Adrenal gland (tissue), 12 donors: ENCODE results near the gene AGAP1. TPM values are rescaled to one million over a fixed set of nuclear protein-coding genes. Genes with fewer than 3 reads are reported as not detected.

Experiments used
- DNase-seq, 7 donors: peaks; one replicate each; pipeline ENCODE4 v3.0.0-alpha.2; 2019 to 2020
- H3K27ac ChIP-seq, 5 donors: fragments of 200-600 bp; sonication (generic) in 4 of 5; 1 replicate in 3 of 5; 2 replicates in 2 of 5; pipeline versions ENCODE4 v1.5.1 to v1.8.0; 2016 to 2020; ENCODE audit warnings: mild to moderate bottlenecking in 1 of 5
- H3K27me3 ChIP-seq: fragments of 200-600 bp; 2 replicates; pipeline ENCODE4 v1.8.0; 2021
- H3K36me3 ChIP-seq, 2 donors: fragments of 200-600 bp; replicated peaks in 1 of 2; 1 replicate in 1 of 2; 2 replicates in 1 of 2; pipeline versions ENCODE4 v1.5.1 to v1.8.0; 2018 to 2022
- H3K4me1 ChIP-seq, 2 donors: fragments of 200-600 bp; replicated peaks in 1 of 2; 1 replicate in 1 of 2; 2 replicates in 1 of 2; pipeline versions ENCODE4 v1.5.1 to v1.8.0; 2018 to 2021
- H3K4me3 ChIP-seq, 4 donors: fragments of 200-600 bp; sonication (generic) in 3 of 4; one replicate each; pipeline ENCODE4 v1.5.1; 2016 to 2018
- H3K9me3 ChIP-seq, 3 donors: fragments of 200-600 bp; sonication (generic) in 1 of 3; replicated peaks in 1 of 3; 1 replicate in 2 of 3; 2 replicates in 1 of 3; pipeline versions ENCODE4 v1.5.1 to v1.8.0; 2016 to 2021
- CTCF ChIP-seq, 6 experiments: fragments of 450-650 bp in 4 of 6; fragments of 200-600 bp in 2 of 6; sonication (generic) in 1 of 6; IDR thresholded peaks; 1 replicate in 5 of 6; 2 replicates in 1 of 6; pipeline versions ENCODE4 v1.5.1 to v1.8.0; 2016 to 2021; ENCODE audit warnings: antibody characterized with exemption in 6 of 6, mild to moderate bottlenecking in 2 of 6, moderate library complexity in 1 of 6
- POLR2A ChIP-seq, 2 donors: fragments of 450-650 bp; IDR thresholded peaks; one replicate each; pipeline ENCODE4 v1.6.1; 2017; ENCODE audit warnings: antibody characterized with exemption in 2 of 2, mild to moderate bottlenecking in 2 of 2, moderate library complexity in 1 of 2
- WGBS, 4 donors: extraction: QIAGEN DNeasy Blood & Tissue Kit in 2 of 4; methylation state at CpG; one replicate each; pipeline versions ENCODE4 v1.1.5 to v1.1.7; 2013 to 2017; 5-methylcytosine and 5-hydroxymethylcytosine counted together
- intact Hi-C, 2 donors: fragments of 100-400 bp; cut with DNase I; formaldehyde crosslinking; loops; one replicate each; pipeline versions ENCODE4 v1.14.1 to v1.15.0; 2022 to 2023
- polyA plus RNA-seq, 3 donors: library from polyadenylated mRNA; stranded (reverse); fragments of 200-250 nt in 2 of 3; fragments of 350-450 nt in 1 of 3; fragmentation: Illumina TruSeq in 1 of 3; extraction: RNeasy Lipid Tissue Mini Kit (QIAGEN cat#74804) in 1 of 3; gene quantifications; one replicate each; pipeline ENCODE4 v1.2.3, GENCODE V29; 2013 to 2014
- total RNA-seq, 9 donors: library from RNA; depleted of rRNA in 4 of 9; stranded (reverse); fragments of >200 nt in 4 of 9; fragments of 120-200 nt in 1 of 9; fragmentation: NEBNext Ultra II Directional in 1 of 9; extraction: Animal tissue kit (Norgen Biotek cat#: 25700) in 1 of 9; gene quantifications; one replicate each; pipeline versions ENCODE4 v1.1.0 to v1.2.4, GENCODE V29; 2013 to 2023
- donor health status: healthy with polysubstance abuse.
- donor health status: Bipolar disorder and iron deficiency.
- donor health status: DM: yes; HTN: yes; CAD: no.
- donor health status: DM: no; HTN: no; CAD: no.
- donor health status: DM: no; HTN: no; CAD: no.
- donor health status: DM: yes; HTN: yes; CAD: no.

Gene AGAP1
- total and polyA plus RNA-seq, 12 donors, result 5.3 to 29.6 (median 17.7) TPM

- Histone ChIP-seq H3K4me1 (peaks cover 12 to 28% of the 10 kb centered on the region in 2 donors), H3K36me3 (no peaks in the 10 kb centered on the region), H3K4me3 (no peak overlapping the region), H3K27ac (no peak overlapping the region), H3K27me3 (no peaks in the 10 kb centered on the region), H3K9me3 (no peaks in the 10 kb centered on the region)
- intact Hi-C loops, result loop anchor here in 1 of 2 donors (10.0 kb wide), 1 partner anchor 55 kb away; no protein-coding TSS in a partner anchor
- TF ChIP-seq CTCF (IDR thresholded peaks at IDR 0.05) (no peak), POLR2A (IDR thresholded peaks at IDR 0.05) (no peak)
- no peak for DNase-seq
- WGBS, 4 donors, result 88 to 91% (median 89%) methylated on average over 10 to 13 of the region's 13 CpGs
Measured at GRCh38 chr2:235500110-235500760, 6.4 kb downstream of the AGAP1 start.

- intact Hi-C loops, result loop anchor here in 1 of 2 donors (10.0 kb wide), 1 partner anchor 54 kb away; no protein-coding TSS in a partner anchor
- peak in 1 of 7 donors; percentile 21 for DNase-seq
- H3K27me3 ChIP-seq, result no peaks in the 10 kb centered on the region
- no peak for TF ChIP-seq POLR2A (IDR thresholded peaks at IDR 0.05)
- TF ChIP-seq CTCF (IDR thresholded peaks at IDR 0.05), result no peak
- H3K27ac ChIP-seq, result no peak overlapping the region
- peaks cover 8 to 20% of the 10 kb centered on the region in 2 donors for H3K4me1 ChIP-seq
- H3K9me3 ChIP-seq, result no peaks in the 10 kb centered on the region
- no peaks in the 10 kb centered on the region for H3K36me3 ChIP-seq
- WGBS, 4 donors, result 68 to 75% (median 69%) methylated on average over 17 to 18 of the region's 18 CpGs
- H3K4me3 ChIP-seq, result no peak overlapping the region
Measured at GRCh38 chr2:235500761-235501672, 7.2 kb downstream of the AGAP1 start.

GRCh38 chr2:235501673-235502031 lies 7.8 kb downstream of the AGAP1 start:
- peaks cover 8 to 18% of the 10 kb centered on the region in 2 donors for H3K4me1 ChIP-seq
- no peaks in the 10 kb centered on the region for H3K36me3 ChIP-seq
- DNase-seq, result no peak
- intact Hi-C loops, result loop anchor here in 1 of 2 donors (10.0 kb wide), 1 partner anchor 53 kb away; no protein-coding TSS in a partner anchor
- H3K4me3 ChIP-seq, result no peak overlapping the region
- WGBS, 4 donors, result 48 to 59% (median 54%) methylated on average over 7 of the region's 7 CpGs
- no peaks in the 10 kb centered on the region for H3K27me3 ChIP-seq
- H3K27ac ChIP-seq, result no peak overlapping the region
- TF ChIP-seq POLR2A (IDR thresholded peaks at IDR 0.05) (no peak), CTCF (IDR thresholded peaks at IDR 0.05) (no peak)
- H3K9me3 ChIP-seq, result no peaks in the 10 kb centered on the region

- DNase-seq, result no peak
- 79 to 84% (median 79%) methylated on average over 6 of the region's 6 CpGs for WGBS, 4 donors
Measured at GRCh38 chr2:235502336-235502735, 8.5 kb downstream of the AGAP1 start.

More at GRCh38 chr2:235502336-235502735, 8.5 kb downstream of the AGAP1 start:
- TF ChIP-seq CTCF (IDR thresholded peaks at IDR 0.05) (no peak), POLR2A (IDR thresholded peaks at IDR 0.05) (no peak)
- Histone ChIP-seq H3K36me3 (no peaks in the 10 kb centered on the region), H3K27me3 (no peaks in the 10 kb centered on the region), H3K9me3 (no peaks in the 10 kb centered on the region), H3K4me3 (no peak overlapping the region), H3K27ac (no peak overlapping the region), H3K4me1 (peaks cover 8 to 18% of the 10 kb centered on the region in 2 donors)
- intact Hi-C loops, result loop anchor here in 1 of 2 donors (10.0 kb wide), 1 partner anchor 52 kb away; no protein-coding TSS in a partner anchor
